ENCODE measurements around the gene MAGEB17.

MAGEB17 gene

GRCh38 chrX:16212436-16212835, 45.2 kb downstream of the MAGEB17 start:
- DNase-seq = no peak

DNA sequence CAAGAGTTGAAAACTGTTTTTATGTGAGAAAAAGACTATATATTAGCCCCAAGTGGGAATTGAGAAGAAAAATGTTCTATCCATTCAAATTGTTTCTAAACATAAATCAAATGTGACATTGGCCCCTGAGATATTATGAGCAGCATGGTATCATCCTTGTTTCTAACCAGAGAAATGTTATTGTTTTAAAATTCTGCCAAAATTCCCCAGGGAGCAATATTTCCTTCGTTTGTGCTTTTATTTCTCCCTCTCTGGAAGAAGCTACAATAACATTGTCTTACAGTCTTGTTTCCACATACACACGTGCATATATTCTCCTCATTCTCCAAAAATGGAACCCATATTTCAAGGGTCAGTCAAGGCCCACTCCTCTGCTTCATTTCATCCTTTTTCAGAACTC, 46.7 kb downstream of the MAGEB17 start:
- DNase-seq = no peak

DNA sequence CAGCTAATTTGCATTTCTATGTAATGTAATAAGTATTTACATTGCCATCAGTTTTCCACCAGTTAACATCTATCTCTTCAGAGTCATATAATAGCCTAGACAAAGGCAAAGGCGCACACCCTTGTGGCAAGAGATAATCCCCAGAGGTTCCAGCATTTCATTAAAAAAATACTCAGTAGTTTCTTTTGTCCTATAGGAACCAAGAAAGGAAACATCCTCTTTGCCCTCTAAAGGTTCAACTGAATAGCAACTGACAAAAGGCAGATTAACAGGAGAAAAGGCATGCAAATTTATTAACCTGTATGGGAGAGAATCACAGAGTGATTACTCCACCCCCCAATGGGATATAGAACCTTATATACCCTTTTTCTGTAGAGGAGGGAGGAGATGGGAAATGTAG, 48.4 kb downstream of the MAGEB17 start:
- no peak for DNase-seq

All from NCI-H1105 treated with DMSO at 0.1 percent for 48 hours (cell line).